GM21367 (cell line): Measurements from ENCODE around the gene ATP6V0B.

Experiments
- ATAC-seq: cut with Tn5 transposase; IDR thresholded peaks from one replicate; pipeline ENCODE4 v1.9.1; 2021; ENCODE audit not compliant: unreplicated experiment

The ATP6V0B gene

GRCh38 chr1:44024903-44025525 lies 50.3 kb downstream of the ATP6V0B start:
- ATAC-seq: no peak

GRCh38 chr1:44025816-44026215 lies 51.1 kb downstream of the ATP6V0B start:
- ATAC-seq: no peak

GRCh38 chr1:44027320-44027719 lies 52.6 kb downstream of the ATP6V0B start:
- ATAC-seq: no peak
